NOMO-1 treated with dmso at 0.1 percent for 144 hours (cell line): ENCODE measurements around the gene HECTD2.
"Not testable (repeated sequence)": the region's sequence is repeated elsewhere in the genome, so short reads cannot be mapped to it uniquely, and the experiment has no call there.

Source experiments
- DNase-seq: peaks from one replicate; lab custom pipeline; 2025; ENCODE audit not compliant: unreplicated experiment; lab: John Stamatoyannopoulos, UW

HECTD2 gene

GRCh38 chr10:91472911-91473310 is 62.8 kb downstream of the HECTD2 start:
- no peak for DNase-seq

GRCh38 chr10:91474009-91474408 is 63.9 kb downstream of the HECTD2 start:
- no peak for DNase-seq

GRCh38 chr10:91477236-91477635 is 67.1 kb downstream of the HECTD2 start:
- no peak for DNase-seq

GRCh38 chr10:91479583-91479982 is 69.4 kb downstream of the HECTD2 start:
- no peak for DNase-seq

GRCh38 chr10:91487911-91488582 is 77.9 kb downstream of the HECTD2 start:
- DNase-seq, result no peak

- DNase-seq, result no peak
These were observed 83.2 kb downstream of the HECTD2 start for GRCh38 chr10:91493313-91493712.

GRCh38 chr10:91495402-91495801 is 85.3 kb downstream of the HECTD2 start:
- no peak for DNase-seq

GRCh38 chr10:91496016-91496415 is 85.9 kb downstream of the HECTD2 start:
- no peak for DNase-seq

GRCh38 chr10:91511549-91512330 is 101.6 kb downstream of the HECTD2 start:
- no peak for DNase-seq

GRCh38 chr10:91512458-91512857 is 102.3 kb downstream of the HECTD2 start:
- DNase-seq, result no peak

- DNase-seq, result no peak
These were observed 103.7 kb downstream of the HECTD2 start for GRCh38 chr10:91513598-91514424.

- DNase-seq, result no peak
These were observed 104.6 kb downstream of the HECTD2 start for GRCh38 chr10:91514787-91515186.

GRCh38 chr10:91517394-91517793 is 107.2 kb downstream of the HECTD2 start:
- no peak for DNase-seq

- no peak for DNase-seq
These were observed 109.9 kb downstream of the HECTD2 start for GRCh38 chr10:91519899-91520514.

- no peak for DNase-seq
These were observed 110.5 kb downstream of the HECTD2 start for GRCh38 chr10:91520661-91521060.

GRCh38 chr10:91521439-91521838 is 111.3 kb downstream of the HECTD2 start:
- DNase-seq, result peak; percentile 7

- DNase-seq, result no peak
These were observed 116.0 kb downstream of the HECTD2 start for GRCh38 chr10:91525896-91526712.

- no peak for DNase-seq
These were observed 117.9 kb downstream of the HECTD2 start for GRCh38 chr10:91528080-91528479.

- no peak for DNase-seq
These were observed 118.6 kb downstream of the HECTD2 start for GRCh38 chr10:91528768-91529167.

GRCh38 chr10:91534789-91535188 is 124.6 kb downstream of the HECTD2 start:
- DNase-seq, result not testable (repeated sequence)
